HepG2 (cell line): ENCODE measurements around the gene RAB39A. TPM values are rescaled to one million over a fixed set of nuclear protein-coding genes. Genes with fewer than 3 reads are reported as not detected.

Experiments used
- ATAD3A ChIP-seq: sonication (generic); formaldehyde crosslinking; IDR thresholded peaks from 2 replicates; pipeline ENCODE4 v1.4.0; 2020; ENCODE audit warnings: missing genetic modification reagents
- ATF7 ChIP-seq, 2 experiments: fragments of 450-650 bp in 1 of 2; sonication (generic) in 1 of 2; formaldehyde crosslinking in 1 of 2; IDR thresholded peaks; 2 replicates each; pipeline versions ENCODE4 v1.4.0 to v1.6.1; 2016 to 2020; ENCODE audit warnings: antibody characterized with exemption in 1 of 2, mild to moderate bottlenecking in 1 of 2, missing genetic modification reagents in 1 of 2
- JDP2 ChIP-seq: sonication (generic); formaldehyde crosslinking; IDR thresholded peaks from 2 replicates; pipeline ENCODE4 v1.8.1; 2022; ENCODE audit warnings: missing genetic modification reagents, borderline replicate concordance
- KAT7 ChIP-seq: IDR thresholded peaks from 2 replicates; pipeline ENCODE4 v1.6.1; 2018; ENCODE audit warnings: borderline replicate concordance, missing compliant biosample characterization
- PHF20 ChIP-seq: sonication (generic); formaldehyde crosslinking; IDR thresholded peaks from 2 replicates; pipeline ENCODE4 v1.5.0; 2020; ENCODE audit warnings: mild to moderate bottlenecking, missing genetic modification reagents
- RNF2 ChIP-seq: fragments of 450-650 bp; conservative IDR thresholded peaks from 2 replicates; pipeline ENCODE4 v1.6.1; 2016; ENCODE audit warnings: low read depth
- U2AF2 ChIP-seq: fragments of 200-400 bp; formaldehyde crosslinking; IDR thresholded peaks from 2 replicates; pipeline ENCODE4 v1.6.1; 2017; ENCODE audit warnings: low read depth, mild to moderate bottlenecking, low read length
- ZNF235 ChIP-seq: sonication (generic); formaldehyde crosslinking; IDR thresholded peaks from 2 replicates; pipeline ENCODE4 v1.8.1; 2023; ENCODE audit warnings: mild to moderate bottlenecking, missing genetic modification reagents, borderline replicate concordance
- ZNF703 ChIP-seq: sonication (generic); formaldehyde crosslinking; IDR thresholded peaks from 2 replicates; pipeline ENCODE4 v1.5.1; 2020; ENCODE audit warnings: missing genetic modification reagents, mild to moderate bottlenecking, moderate library complexity, borderline replicate concordance
- ZSCAN25 ChIP-seq: sonication (generic); formaldehyde crosslinking; IDR thresholded peaks from 2 replicates; pipeline ENCODE4 v1.8.0; 2022; ENCODE audit warnings: mild to moderate bottlenecking, missing genetic modification reagents
- polyA plus RNA-seq, 8 experiments: library from polyadenylated mRNA; depleted of rRNA in 3 of 8; stranded (reverse) in 7 of 8; unstranded in 1 of 8; fragments of >200 nt; fragmentation: Illumina TruSeq in 4 of 8; extraction: Trizol in 4 of 8; gene quantifications; 2 replicates each; pipeline versions ENCODE4 v1.2.1 to v1.2.3, GENCODE V29; 2011 to 2016; ENCODE audit warnings: low read depth in 4 of 8, missing spikeins in 1 of 8, mixed read lengths in 1 of 8; ENCODE audit not compliant: insufficient read depth in 1 of 8
- total RNA-seq, 5 experiments: library from RNA; depleted of rRNA; stranded (reverse); fragments of >200 nt; fragmentation: Illumina TruSeq; extraction: Trizol; gene quantifications; 2 replicates each; pipeline ENCODE4 v1.2.3, GENCODE V29; 2016; ENCODE audit warnings: low read depth in 1 of 5
- TF ChIP-seq, protein P1 (sequence below): sonication (generic); formaldehyde crosslinking; IDR thresholded peaks from 2 replicates; pipeline ENCODE4 v1.5.0; 2020; ENCODE audit warnings: mild to moderate bottlenecking, missing genetic modification reagents, borderline replicate concordance
- TF ChIP-seq, protein P2 (sequence below): sonication (generic); formaldehyde crosslinking; IDR thresholded peaks from 2 replicates; pipeline ENCODE4 v1.5.0; 2020; ENCODE audit warnings: mild to moderate bottlenecking, missing genetic modification reagents, moderate library complexity
- TF ChIP-seq, protein P3 (sequence below): sonication (generic); formaldehyde crosslinking; IDR thresholded peaks from 2 replicates; pipeline ENCODE4 v1.4.0; 2020; ENCODE audit warnings: missing genetic modification reagents
- TF ChIP-seq, protein P4 (sequence below): sonication (generic); formaldehyde crosslinking; IDR thresholded peaks from 2 replicates; pipeline ENCODE4 v1.8.0; 2022; ENCODE audit warnings: missing genetic modification reagents, mild to moderate bottlenecking, moderate library complexity, borderline replicate concordance
- TF ChIP-seq, protein P5 (sequence below): IDR thresholded peaks from 2 replicates; pipeline ENCODE4 v1.6.1; 2016; ENCODE audit warnings: control low read depth
- TF ChIP-seq, protein P6 (sequence below): sonication (generic); formaldehyde crosslinking; IDR thresholded peaks from 2 replicates; pipeline ENCODE4 v1.8.0; 2022; ENCODE audit warnings: mild to moderate bottlenecking, missing genetic modification reagents, borderline replicate concordance

RAB39A gene
- total and polyA plus RNA-seq, 2 of the 13 experiments (the other 11 are each of a cell fraction or from before 2014, with no cell fraction given): not detected

DNA sequence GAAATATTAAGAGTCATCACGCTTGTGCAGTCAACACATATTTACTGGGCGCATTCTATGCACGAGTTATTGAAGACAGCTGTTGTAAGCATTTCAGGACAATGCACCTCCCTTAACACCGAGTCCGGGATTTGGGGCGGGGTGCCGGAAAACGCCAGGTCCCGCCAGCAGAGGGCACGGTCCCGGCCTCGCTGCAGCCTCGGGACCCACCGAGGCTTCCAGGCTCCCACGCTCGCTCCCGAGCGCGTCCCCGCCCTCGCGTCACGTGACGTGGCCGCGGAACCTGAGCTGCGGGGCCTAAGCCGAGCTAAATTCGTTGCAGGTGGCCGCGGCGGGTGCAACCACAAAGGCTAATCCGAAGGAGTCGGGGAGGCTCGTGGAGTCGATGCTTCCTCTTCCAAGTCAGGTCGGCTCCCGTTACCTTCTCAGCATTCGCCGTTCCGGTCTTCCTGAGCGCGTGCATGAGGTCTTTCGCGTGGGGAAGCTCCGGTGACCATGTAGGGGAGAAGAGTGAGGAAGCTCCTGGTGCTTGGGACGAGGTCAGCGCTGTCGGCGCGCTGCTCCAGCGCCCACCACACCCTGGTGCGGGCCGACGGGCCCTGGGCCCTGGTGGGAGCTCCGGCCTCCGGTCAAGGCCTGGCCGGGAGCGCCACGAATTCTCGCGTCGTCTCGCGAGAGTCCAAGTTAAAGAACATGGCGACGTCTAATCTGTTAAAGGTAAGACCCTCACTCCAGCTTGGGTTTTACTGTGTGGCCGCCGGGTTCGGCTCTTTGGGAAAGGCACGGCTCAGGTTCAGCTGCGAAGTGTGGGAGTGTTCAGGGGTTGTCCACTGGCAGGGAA, 80.6 kb downstream of the RAB39A start, which contains the start of gene CUL5 (continued):
- TF ChIP-seq, protein P1, sequence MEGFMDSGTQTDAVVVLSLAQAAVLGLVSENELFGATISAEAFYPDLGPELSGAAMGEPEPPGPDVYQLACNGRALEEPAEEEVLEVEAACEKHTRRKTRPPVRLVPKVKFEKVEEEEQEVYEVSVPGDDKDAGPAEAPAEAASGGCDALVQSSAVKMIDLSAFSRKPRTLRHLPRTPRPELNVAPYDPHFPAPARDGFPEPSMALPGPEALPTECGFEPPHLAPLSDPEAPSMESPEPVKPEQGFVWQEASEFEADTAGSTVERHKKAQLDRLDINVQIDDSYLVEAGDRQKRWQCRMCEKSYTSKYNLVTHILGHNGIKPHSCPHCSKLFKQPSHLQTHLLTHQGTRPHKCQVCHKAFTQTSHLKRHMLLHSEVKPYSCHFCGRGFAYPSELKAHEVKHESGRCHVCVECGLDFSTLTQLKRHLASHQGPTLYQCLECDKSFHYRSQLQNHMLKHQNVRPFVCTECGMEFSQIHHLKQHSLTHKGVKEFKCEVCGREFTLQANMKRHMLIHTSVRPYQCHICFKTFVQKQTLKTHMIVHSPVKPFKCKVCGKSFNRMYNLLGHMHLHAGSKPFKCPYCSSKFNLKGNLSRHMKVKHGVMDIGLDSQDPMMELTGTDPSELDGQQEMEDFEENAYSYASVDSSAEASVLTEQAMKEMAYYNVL (CRISPR knock-in tag): peak; percentile 70
- TF ChIP-seq, protein P2, sequence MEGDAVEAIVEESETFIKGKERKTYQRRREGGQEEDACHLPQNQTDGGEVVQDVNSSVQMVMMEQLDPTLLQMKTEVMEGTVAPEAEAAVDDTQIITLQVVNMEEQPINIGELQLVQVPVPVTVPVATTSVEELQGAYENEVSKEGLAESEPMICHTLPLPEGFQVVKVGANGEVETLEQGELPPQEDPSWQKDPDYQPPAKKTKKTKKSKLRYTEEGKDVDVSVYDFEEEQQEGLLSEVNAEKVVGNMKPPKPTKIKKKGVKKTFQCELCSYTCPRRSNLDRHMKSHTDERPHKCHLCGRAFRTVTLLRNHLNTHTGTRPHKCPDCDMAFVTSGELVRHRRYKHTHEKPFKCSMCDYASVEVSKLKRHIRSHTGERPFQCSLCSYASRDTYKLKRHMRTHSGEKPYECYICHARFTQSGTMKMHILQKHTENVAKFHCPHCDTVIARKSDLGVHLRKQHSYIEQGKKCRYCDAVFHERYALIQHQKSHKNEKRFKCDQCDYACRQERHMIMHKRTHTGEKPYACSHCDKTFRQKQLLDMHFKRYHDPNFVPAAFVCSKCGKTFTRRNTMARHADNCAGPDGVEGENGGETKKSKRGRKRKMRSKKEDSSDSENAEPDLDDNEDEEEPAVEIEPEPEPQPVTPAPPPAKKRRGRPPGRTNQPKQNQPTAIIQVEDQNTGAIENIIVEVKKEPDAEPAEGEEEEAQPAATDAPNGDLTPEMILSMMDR (CRISPR knock-in tag): peak; percentile 95
- TF ChIP-seq ATF7 (IDR thresholded peaks at IDR 0.05) (no peak), ATF7 (CRISPR knock-in tag; IDR thresholded peaks at IDR 0.05) (no peak; the same call in 1 of the 2 replicates), JDP2 (CRISPR knock-in tag) (no peak; the same call in 1 of the 2 replicates), ZNF235 (CRISPR knock-in tag) (peak; percentile 75; the same call in 1 of the 2 replicates), U2AF2 (0 out of 2 replicates have a peak, but pooled peaks have one; percentile 60), PHF20 (CRISPR knock-in tag) (peak; percentile 83), ATAD3A (CRISPR knock-in tag) (peak; percentile 26; the same call in 1 of the 2 replicates), ZNF703 (peak; percentile 95; the same call in 1 of the 2 replicates), KAT7 (0 out of 2 replicates have a peak, but pooled peaks have one; percentile 84), ZSCAN25 (CRISPR knock-in tag) (no peak), RNF2 (peak; percentile 91)
- TF ChIP-seq, protein P3, sequence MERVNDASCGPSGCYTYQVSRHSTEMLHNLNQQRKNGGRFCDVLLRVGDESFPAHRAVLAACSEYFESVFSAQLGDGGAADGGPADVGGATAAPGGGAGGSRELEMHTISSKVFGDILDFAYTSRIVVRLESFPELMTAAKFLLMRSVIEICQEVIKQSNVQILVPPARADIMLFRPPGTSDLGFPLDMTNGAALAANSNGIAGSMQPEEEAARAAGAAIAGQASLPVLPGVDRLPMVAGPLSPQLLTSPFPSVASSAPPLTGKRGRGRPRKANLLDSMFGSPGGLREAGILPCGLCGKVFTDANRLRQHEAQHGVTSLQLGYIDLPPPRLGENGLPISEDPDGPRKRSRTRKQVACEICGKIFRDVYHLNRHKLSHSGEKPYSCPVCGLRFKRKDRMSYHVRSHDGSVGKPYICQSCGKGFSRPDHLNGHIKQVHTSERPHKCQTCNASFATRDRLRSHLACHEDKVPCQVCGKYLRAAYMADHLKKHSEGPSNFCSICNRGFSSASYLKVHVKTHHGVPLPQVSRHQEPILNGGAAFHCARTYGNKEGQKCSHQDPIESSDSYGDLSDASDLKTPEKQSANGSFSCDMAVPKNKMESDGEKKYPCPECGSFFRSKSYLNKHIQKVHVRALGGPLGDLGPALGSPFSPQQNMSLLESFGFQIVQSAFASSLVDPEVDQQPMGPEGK: peak; percentile 26; the same call in 1 of the 2 replicates
- TF ChIP-seq, protein P4, sequence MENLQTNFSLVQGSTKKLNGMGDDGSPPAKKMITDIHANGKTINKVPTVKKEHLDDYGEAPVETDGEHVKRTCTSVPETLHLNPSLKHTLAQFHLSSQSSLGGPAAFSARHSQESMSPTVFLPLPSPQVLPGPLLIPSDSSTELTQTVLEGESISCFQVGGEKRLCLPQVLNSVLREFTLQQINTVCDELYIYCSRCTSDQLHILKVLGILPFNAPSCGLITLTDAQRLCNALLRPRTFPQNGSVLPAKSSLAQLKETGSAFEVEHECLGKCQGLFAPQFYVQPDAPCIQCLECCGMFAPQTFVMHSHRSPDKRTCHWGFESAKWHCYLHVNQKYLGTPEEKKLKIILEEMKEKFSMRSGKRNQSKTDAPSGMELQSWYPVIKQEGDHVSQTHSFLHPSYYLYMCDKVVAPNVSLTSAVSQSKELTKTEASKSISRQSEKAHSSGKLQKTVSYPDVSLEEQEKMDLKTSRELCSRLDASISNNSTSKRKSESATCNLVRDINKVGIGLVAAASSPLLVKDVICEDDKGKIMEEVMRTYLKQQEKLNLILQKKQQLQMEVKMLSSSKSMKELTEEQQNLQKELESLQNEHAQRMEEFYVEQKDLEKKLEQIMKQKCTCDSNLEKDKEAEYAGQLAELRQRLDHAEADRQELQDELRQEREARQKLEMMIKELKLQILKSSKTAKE (CRISPR knock-in tag): no peak
- TF ChIP-seq, protein P5, sequence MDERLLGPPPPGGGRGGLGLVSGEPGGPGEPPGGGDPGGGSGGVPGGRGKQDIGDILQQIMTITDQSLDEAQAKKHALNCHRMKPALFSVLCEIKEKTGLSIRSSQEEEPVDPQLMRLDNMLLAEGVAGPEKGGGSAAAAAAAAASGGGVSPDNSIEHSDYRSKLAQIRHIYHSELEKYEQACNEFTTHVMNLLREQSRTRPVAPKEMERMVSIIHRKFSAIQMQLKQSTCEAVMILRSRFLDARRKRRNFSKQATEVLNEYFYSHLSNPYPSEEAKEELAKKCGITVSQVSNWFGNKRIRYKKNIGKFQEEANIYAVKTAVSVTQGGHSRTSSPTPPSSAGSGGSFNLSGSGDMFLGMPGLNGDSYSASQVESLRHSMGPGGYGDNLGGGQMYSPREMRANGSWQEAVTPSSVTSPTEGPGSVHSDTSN: no peak
- TF ChIP-seq, protein P6, sequence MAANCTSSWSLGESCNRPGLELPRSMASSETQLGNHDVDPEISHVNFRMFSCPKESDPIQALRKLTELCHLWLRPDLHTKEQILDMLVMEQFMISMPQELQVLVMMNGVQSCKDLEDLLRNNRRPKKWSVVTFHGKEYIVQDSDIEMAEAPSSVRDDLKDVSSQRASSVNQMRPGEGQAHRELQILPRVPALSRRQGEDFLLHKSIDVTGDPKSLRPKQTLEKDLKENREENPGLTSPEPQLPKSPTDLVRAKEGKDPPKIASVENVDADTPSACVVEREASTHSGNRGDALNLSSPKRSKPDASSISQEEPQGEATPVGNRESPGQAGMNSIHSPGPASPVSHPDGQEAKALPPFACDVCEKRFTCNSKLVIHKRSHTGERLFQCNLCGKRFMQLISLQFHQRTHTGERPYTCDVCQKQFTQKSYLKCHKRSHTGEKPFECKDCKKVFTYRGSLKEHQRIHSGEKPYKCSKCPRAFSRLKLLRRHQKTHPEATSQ (CRISPR knock-in tag): no peak
